Ovary (tissue), 3 donors: ENCODE results near the gene YWHAQ.

Source experiments
- EP300 ChIP-seq: sonication (generic); formaldehyde crosslinking; IDR thresholded peaks from one replicate; pipeline ENCODE4 v1.6.1; 2017; ENCODE audit warnings: antibody characterized with exemption
- POLR2A ChIP-seq: fragments of 450-650 bp; IDR thresholded peaks from one replicate; pipeline ENCODE4 v1.6.1; 2017; ENCODE audit warnings: antibody characterized with exemption, mild to moderate bottlenecking, moderate library complexity
- TF ChIP-seq, protein P1 (sequence below), 3 donors: fragments of 450-650 bp in 2 of 3; fragments of 200-600 bp in 1 of 3; IDR thresholded peaks; one replicate each; pipeline versions ENCODE4 v1.5.1 to v1.8.0; 2016 to 2022; ENCODE audit warnings: antibody characterized with exemption in 3 of 3, mild to moderate bottlenecking in 1 of 3
- donor health status: DM: no; HTN: no; CAD: no.

DNA sequence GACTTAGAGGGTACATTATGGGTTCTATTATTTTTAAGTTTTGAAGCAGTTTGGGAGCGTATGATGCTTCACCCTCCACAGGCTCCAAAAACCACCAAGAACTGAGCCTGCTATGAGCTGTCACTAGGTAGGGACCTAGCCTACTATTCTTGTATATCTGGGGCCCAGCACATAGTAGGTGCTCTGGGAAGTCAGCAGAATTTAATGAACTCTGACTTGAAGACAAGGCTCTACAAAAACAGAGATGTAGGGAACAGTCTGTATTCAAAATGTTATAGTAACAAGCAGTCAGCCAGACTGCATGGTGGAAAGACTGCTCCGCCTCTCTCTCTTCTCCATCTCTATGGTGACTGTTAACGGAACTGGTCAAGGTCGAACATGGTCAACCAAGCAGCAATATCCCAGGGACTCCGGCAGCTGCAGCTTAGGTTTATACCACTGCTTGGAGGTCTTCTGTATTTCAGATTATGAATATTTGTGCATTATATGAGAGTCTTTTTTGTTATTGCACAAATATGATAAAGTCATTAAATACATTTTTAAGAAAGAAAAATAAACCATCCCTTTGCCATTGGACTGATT is 22.2 kb upstream of the YWHAQ start:
- TF ChIP-seq, protein P1, sequence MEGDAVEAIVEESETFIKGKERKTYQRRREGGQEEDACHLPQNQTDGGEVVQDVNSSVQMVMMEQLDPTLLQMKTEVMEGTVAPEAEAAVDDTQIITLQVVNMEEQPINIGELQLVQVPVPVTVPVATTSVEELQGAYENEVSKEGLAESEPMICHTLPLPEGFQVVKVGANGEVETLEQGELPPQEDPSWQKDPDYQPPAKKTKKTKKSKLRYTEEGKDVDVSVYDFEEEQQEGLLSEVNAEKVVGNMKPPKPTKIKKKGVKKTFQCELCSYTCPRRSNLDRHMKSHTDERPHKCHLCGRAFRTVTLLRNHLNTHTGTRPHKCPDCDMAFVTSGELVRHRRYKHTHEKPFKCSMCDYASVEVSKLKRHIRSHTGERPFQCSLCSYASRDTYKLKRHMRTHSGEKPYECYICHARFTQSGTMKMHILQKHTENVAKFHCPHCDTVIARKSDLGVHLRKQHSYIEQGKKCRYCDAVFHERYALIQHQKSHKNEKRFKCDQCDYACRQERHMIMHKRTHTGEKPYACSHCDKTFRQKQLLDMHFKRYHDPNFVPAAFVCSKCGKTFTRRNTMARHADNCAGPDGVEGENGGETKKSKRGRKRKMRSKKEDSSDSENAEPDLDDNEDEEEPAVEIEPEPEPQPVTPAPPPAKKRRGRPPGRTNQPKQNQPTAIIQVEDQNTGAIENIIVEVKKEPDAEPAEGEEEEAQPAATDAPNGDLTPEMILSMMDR (IDR thresholded peaks at IDR 0.05), result no peak
- TF ChIP-seq EP300, result no peak
- no peak for TF ChIP-seq POLR2A
